T-cell (primary cell): Measurements from ENCODE around the gene CMTM7. TPM values are rescaled to one million over a fixed set of nuclear protein-coding genes. Genes with fewer than 3 reads are reported as not detected.

ENCODE experiments used
- ATAC-seq, 4 experiments: fragments of 200-7000 bp in 3 of 4; fragments of 150-1000 bp in 1 of 4; cut with Tn5 transposase; replicated peaks in 1 of 4; 1 replicate in 3 of 4; 2 replicates in 1 of 4; pipeline ENCODE4 v1.10.0; 2021; ENCODE audit warnings: moderate library complexity in 3 of 4, mild to moderate bottlenecking in 2 of 4, moderate number of reproducible peaks in 1 of 4
- CTCF ChIA-PET, 2 donors: fragments of 300-600 bp; sonication (Branson Sonifier 250); formaldehyde crosslinking; loops; one replicate each; lab custom pipeline; 2022; ENCODE audit warnings: antibody characterized with exemption in 2 of 2; lab: Charles Lee
- POLR2A ChIA-PET, 2 donors: fragments of 300-600 bp; sonication (Branson Sonifier 250); formaldehyde crosslinking; loops; one replicate each; lab custom pipeline; 2022; ENCODE audit warnings: antibody characterized with exemption in 2 of 2; lab: Charles Lee
- DNase-seq, 35 experiments: peaks; one replicate each; pipeline versions ENCODE4 v3.0.0 to v3.0.0-alpha.2; 2013 to 2023
- H3K27ac ChIP-seq: one replicate; pipeline ENCODE4 v1.5.1; 2013; ENCODE audit warnings: low read length
- H3K27me3 ChIP-seq, 2 experiments: replicated peaks in 1 of 2; 1 replicate in 1 of 2; 2 replicates in 1 of 2; pipeline versions ENCODE4 v1.6.1 to v1.7.0; 2013; ENCODE audit warnings: low read length in 1 of 2, mixed read lengths in 1 of 2; ENCODE audit not compliant: control insufficient read depth in 2 of 2, insufficient read depth in 2 of 2; ENCODE audit errors: extremely low read depth in 1 of 2
- H3K36me3 ChIP-seq, 2 donors: 1 replicate in 1 of 2; 2 replicates in 1 of 2; pipeline versions ENCODE4 v1.6.1 to v1.7.0; 2013; ENCODE audit warnings: low read length in 1 of 2; ENCODE audit not compliant: control insufficient read depth in 2 of 2, insufficient read depth in 1 of 2; ENCODE audit errors: extremely low read depth in 1 of 2
- H3K4me1 ChIP-seq, 2 experiments: 1 replicate in 1 of 2; 2 replicates in 1 of 2; pipeline versions ENCODE4 v1.6.1 to v1.7.0; 2013; ENCODE audit warnings: low read length in 2 of 2, mixed read lengths in 1 of 2; ENCODE audit not compliant: insufficient read depth in 2 of 2, control insufficient read depth in 1 of 2; ENCODE audit errors: extremely low read depth in 1 of 2
- H3K4me3 ChIP-seq, 2 donors: 1 replicate in 1 of 2; 2 replicates in 1 of 2; pipeline versions ENCODE4 v1.5.1 to v1.7.0; 2013; ENCODE audit warnings: mild to moderate bottlenecking in 2 of 2, low read length in 1 of 2, moderate library complexity in 1 of 2; ENCODE audit not compliant: control insufficient read depth in 1 of 2; ENCODE audit errors: extremely low read depth in 1 of 2
- H3K9me3 ChIP-seq: 2 replicates; pipeline ENCODE4 v1.7.0; 2013
- H3K27ac Mint-ChIP-seq, 2 donors: one replicate each; pipeline ENCODE4 v1.8.0; 2020 to 2021; ENCODE audit warnings: mild to moderate bottlenecking in 2 of 2, mixed read lengths in 2 of 2
- H3K27me3 Mint-ChIP-seq, 2 donors: one replicate each; pipeline ENCODE4 v1.8.0; 2021 to 2022; ENCODE audit warnings: mixed read lengths in 2 of 2
- H3K36me3 Mint-ChIP-seq: one replicate; pipeline ENCODE4 v1.8.0; 2021; ENCODE audit warnings: mixed read lengths
- H3K4me1 Mint-ChIP-seq, 3 donors: one replicate each; pipeline ENCODE4 v1.8.0; 2020 to 2022; ENCODE audit warnings: mixed read lengths in 3 of 3, mild to moderate bottlenecking in 1 of 3
- H3K4me3 Mint-ChIP-seq, 3 donors: one replicate each; pipeline ENCODE4 v1.8.0; 2020 to 2022; ENCODE audit warnings: mild to moderate bottlenecking in 3 of 3, mixed read lengths in 3 of 3, moderate library complexity in 3 of 3
- H3K9me3 Mint-ChIP-seq, 3 donors: one replicate each; pipeline ENCODE4 v1.8.0; 2020 to 2022; ENCODE audit warnings: mixed read lengths in 3 of 3
- WGBS: methylation state at CpG from one replicate; pipeline ENCODE4 v1.1.5; 2013; ENCODE audit warnings: missing lambda C conversion rate; ENCODE audit not compliant: insufficient coverage; 5-methylcytosine and 5-hydroxymethylcytosine counted together
- total RNA-seq, 35 experiments: library from RNA in 6 of 35; stranded (reverse) in 6 of 35; fragments of 120-200 nt in 1 of 35; gene quantifications; one replicate each; pipeline versions ENCODE4 v1.2.1 to v1.2.4 and lab custom pipeline; 2013 to 2026

CMTM7 gene
- total RNA-seq, 5 donors from 2014 or later (not counting 1 experiment from before 2014, with no cell fraction given) = 40.7 to 56.7 (median 47.8) TPM

- peaks cover 24 to 31% of the 10 kb centered on the region in 2 experiments for H3K4me1 ChIP-seq
- no peaks in the 10 kb centered on the region for H3K9me3 Mint-ChIP-seq
- H3K27ac ChIP-seq = peak overlapping the region; percentile 88
- no peak overlapping the region for H3K4me3 ChIP-seq
- peaks cover 81 to 87% (median 87%) of the 10 kb centered on the region in 3 donors for H3K4me1 Mint-ChIP-seq
- POLR2A ChIA-PET = interaction anchor here (0.6 to 1.9 kb wide), 7 partner anchors 8 to 103 kb away, joined by 3 to 16 read pairs (median 3); no protein-coding TSS in a partner anchor
- H3K27ac Mint-ChIP-seq = peak overlapping the region; percentile 93 to 98
- DNase-seq (no peak), ATAC-seq (no peak)
- no peaks in the 10 kb centered on the region for H3K27me3 ChIP-seq
- peak overlapping the region; percentile 31 to 51 (median 42) for H3K4me3 Mint-ChIP-seq
- peaks cover 0 to 7% of the 10 kb centered on the region in 2 donors for H3K36me3 ChIP-seq
- no peaks in the 10 kb centered on the region for H3K27me3 Mint-ChIP-seq
- CTCF ChIA-PET = interaction anchor here (0.6 to 2.4 kb wide), 13 partner anchors 10 to 82 kb away, joined by 3 to 12 read pairs (median 5); no protein-coding TSS in a partner anchor
- no peaks in the 10 kb centered on the region for H3K9me3 ChIP-seq
- peaks cover 10% of the 10 kb centered on the region for H3K36me3 Mint-ChIP-seq
- WGBS = 96% methylated on average over 2 of the region's 10 CpGs
Measured at GRCh38 chr3:32413845-32414521, 22.3 kb downstream of the CMTM7 start.

DNA sequence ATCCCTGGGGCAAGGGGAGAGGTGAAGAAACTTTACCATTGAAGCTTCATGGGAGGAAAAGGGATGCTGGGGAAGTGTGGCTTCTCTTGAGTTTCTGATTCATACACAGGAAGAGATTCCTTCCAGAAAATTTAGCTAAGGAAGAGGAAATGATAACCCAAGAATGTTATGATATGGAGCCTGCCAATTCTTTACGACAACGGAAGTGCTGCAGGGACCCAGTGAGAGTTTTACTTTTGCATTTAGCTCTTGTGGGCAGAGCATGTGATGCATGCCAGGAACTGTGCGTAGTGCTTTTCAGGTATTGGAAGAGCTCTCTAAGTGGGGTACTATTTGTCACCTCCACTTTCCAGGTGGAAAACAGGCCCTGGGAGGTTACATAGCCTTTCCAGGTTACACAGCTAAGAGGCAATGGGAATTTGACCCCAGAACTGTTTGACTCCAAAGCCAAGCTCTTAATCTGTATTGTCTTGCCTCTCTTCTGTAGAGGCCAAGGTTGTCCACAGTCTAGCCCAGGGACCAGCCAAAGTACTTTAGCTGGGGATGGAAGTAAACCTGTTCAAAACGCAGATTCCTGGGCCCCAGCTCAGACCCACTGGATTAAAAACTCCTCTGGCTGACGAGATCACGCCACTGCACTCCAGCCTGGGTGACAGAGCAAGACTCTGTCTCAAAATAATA, 23.0 kb downstream of the CMTM7 start:
- H3K36me3 Mint-ChIP-seq = peaks cover 7% of the 10 kb centered on the region
- peak overlapping the region; percentile 93 to 98 for H3K27ac Mint-ChIP-seq
- peak overlapping the region; percentile 31 to 51 (median 42) for H3K4me3 Mint-ChIP-seq
- ChIA-PET CTCF (interaction anchor here (0.6 to 2.4 kb wide), 14 partner anchors 10 to 520 kb away, joined by 3 to 12 read pairs (median 6); no protein-coding TSS in a partner anchor), POLR2A (interaction anchor here (0.6 to 1.9 kb wide), 7 partner anchors 9 to 103 kb away, joined by 3 to 16 read pairs (median 3); no protein-coding TSS in a partner anchor)
- Histone ChIP-seq H3K27me3 (no peaks in the 10 kb centered on the region), H3K36me3 (peaks cover 0 to 7% of the 10 kb centered on the region in 2 donors), H3K9me3 (no peaks in the 10 kb centered on the region), H3K27ac (peak overlapping the region; percentile 88), H3K4me1 (peaks cover 28 to 31% of the 10 kb centered on the region in 2 experiments), H3K4me3 (no peak overlapping the region)
- no peaks in the 10 kb centered on the region for H3K27me3 Mint-ChIP-seq
- peak in 31 of 35 experiments; percentile 28 to 74 (median 52) for DNase-seq
- H3K4me1 Mint-ChIP-seq = peaks cover 81 to 88% (median 88%) of the 10 kb centered on the region in 3 donors
- H3K9me3 Mint-ChIP-seq = peaks cover 0 to 3% (median 0%) of the 10 kb centered on the region in 3 donors
- WGBS = 27% methylated on average over 3 of the region's 6 CpGs
- peak; percentile 84 to 96 (median 94) for ATAC-seq

GRCh38 chr3:32419742-32420125, 28.1 kb downstream of the CMTM7 start:
- Mint-ChIP-seq H3K9me3 (peaks cover 0 to 3% (median 0%) of the 10 kb centered on the region in 3 donors), H3K36me3 (peaks cover 5% of the 10 kb centered on the region), H3K4me1 (peaks cover 95 to 97% (median 96%) of the 10 kb centered on the region in 3 donors), H3K27ac (peak overlapping the region; percentile 94 to 98), H3K27me3 (no peaks in the 10 kb centered on the region), H3K4me3 (peak overlapping the region; percentile 49 to 70 (median 67))
- Histone ChIP-seq H3K9me3 (no peaks in the 10 kb centered on the region), H3K36me3 (no peaks in the 10 kb centered on the region), H3K4me3 (no peak overlapping the region), H3K27me3 (no peaks in the 10 kb centered on the region), H3K4me1 (peaks cover 53 to 56% of the 10 kb centered on the region in 2 experiments), H3K27ac (peak overlapping the region; percentile 65)
- CTCF ChIA-PET = interaction anchor here (0.5 to 1.0 kb wide), 4 partner anchors 10 to 44 kb away, joined by 3 to 5 read pairs (median 3); no protein-coding TSS in a partner anchor
- DNase-seq (no peak), ATAC-seq (no peak)
- POLR2A ChIA-PET = interaction anchor here in 1 of 2 donors (0.5 to 0.6 kb wide), 3 partner anchors 9 to 37 kb away, joined by 3 to 6 read pairs (median 3); no protein-coding TSS in a partner anchor
- WGBS = 75% methylated on average over 1 of the region's 2 CpGs

GRCh38 chr3:32420126-32421038, 28.7 kb downstream of the CMTM7 start:
- H3K36me3 Mint-ChIP-seq = peaks cover 4% of the 10 kb centered on the region
- Histone ChIP-seq H3K27ac (peak overlapping the region; percentile 65), H3K4me1 (peaks cover 55 to 56% of the 10 kb centered on the region in 2 experiments), H3K9me3 (no peaks in the 10 kb centered on the region), H3K27me3 (no peaks in the 10 kb centered on the region), H3K36me3 (no peaks in the 10 kb centered on the region), H3K4me3 (peak overlapping the region in 1 of 2 donors; percentile 52)
- no peaks in the 10 kb centered on the region for H3K27me3 Mint-ChIP-seq
- 60% methylated on average over 14 of the region's 14 CpGs for WGBS
- H3K27ac Mint-ChIP-seq = peak overlapping the region; percentile 94 to 98
- ChIA-PET CTCF (interaction anchor here in 1 of 2 donors (0.8 to 1.4 kb wide), 4 partner anchors 11 to 31 kb away, joined by 3 read pairs; no protein-coding TSS in a partner anchor), POLR2A (interaction anchor here in 1 of 2 donors (0.5 to 0.6 kb wide), 4 partner anchors 9 to 52 kb away, joined by 3 to 6 read pairs (median 3); no protein-coding TSS in a partner anchor)
- peak in 2 of 35 experiments; percentile 35 to 44 for DNase-seq
- H3K4me3 Mint-ChIP-seq = peak overlapping the region; percentile 49 to 70 (median 67)
- ATAC-seq = peak; percentile 42 to 59 (median 52)
- H3K9me3 Mint-ChIP-seq = peaks cover 0 to 3% (median 0%) of the 10 kb centered on the region in 3 donors
- peaks cover 95 to 98% (median 97%) of the 10 kb centered on the region in 3 donors for H3K4me1 Mint-ChIP-seq

- ChIA-PET CTCF (interaction anchor here in 1 of 2 donors (1.4 kb wide), 1 partner anchor 31 kb away, joined by 3 read pairs; no protein-coding TSS in a partner anchor), POLR2A (interaction anchor here in 1 of 2 donors (0.6 kb wide), 1 partner anchor 8 kb away, joined by 3 read pairs; no protein-coding TSS in a partner anchor)
- 100% methylated on average over 3 of the region's 3 CpGs for WGBS
- H3K4me3 Mint-ChIP-seq = peak overlapping the region; percentile 25 to 70 (median 67)
- H3K27ac Mint-ChIP-seq = peak overlapping the region; percentile 94 to 98
- DNase-seq = no peak
- H3K9me3 Mint-ChIP-seq = peaks cover 0 to 3% (median 0%) of the 10 kb centered on the region in 3 donors
- Histone ChIP-seq H3K9me3 (no peaks in the 10 kb centered on the region), H3K4me3 (no peak overlapping the region), H3K27ac (peak overlapping the region; percentile 65), H3K4me1 (peaks cover 53 to 59% of the 10 kb centered on the region in 2 experiments), H3K36me3 (no peaks in the 10 kb centered on the region), H3K27me3 (no peaks in the 10 kb centered on the region)
- peaks cover 3% of the 10 kb centered on the region for H3K36me3 Mint-ChIP-seq
- H3K27me3 Mint-ChIP-seq = no peaks in the 10 kb centered on the region
- H3K4me1 Mint-ChIP-seq = peaks cover 94 to 97% (median 96%) of the 10 kb centered on the region in 3 donors
- no peak for ATAC-seq
Measured at GRCh38 chr3:32421185-32421584, 29.5 kb downstream of the CMTM7 start.
